Neural progenitor cell (in vitro differentiated cells): ENCODE results near the gene SPRY1. TPM values are rescaled to one million over a fixed set of nuclear protein-coding genes. Genes with fewer than 3 reads are reported as not detected.

Experiments used
- DNase-seq: peaks from one replicate; pipeline ENCODE4 v3.0.0-alpha.2; 2016; ENCODE audit warnings: low spot score
- H2AFZ ChIP-seq: fragments of 200-600 bp; sonication (generic); replicated peaks from 2 replicates; pipeline ENCODE4 v1.6.1; 2016; ENCODE audit warnings: antibody characterized with exemption
- H3F3A ChIP-seq: fragments of 200-600 bp; sonication (generic); 2 replicates; pipeline ENCODE4 v1.6.1; 2016; ENCODE audit warnings: antibody characterized with exemption, low read depth
- H3K27ac ChIP-seq: fragments of 200-600 bp; sonication (generic); 2 replicates; pipeline ENCODE4 v1.5.1; 2016; ENCODE audit warnings: mild to moderate bottlenecking
- H3K27me3 ChIP-seq: fragments of 200-600 bp; sonication (generic); 2 replicates; pipeline ENCODE4 v1.6.1; 2016; ENCODE audit warnings: mild to moderate bottlenecking, moderate library complexity
- H3K36me3 ChIP-seq: fragments of 200-600 bp; sonication (generic); 2 replicates; pipeline ENCODE4 v1.5.1; 2016
- H3K4me1 ChIP-seq: fragments of 200-600 bp; sonication (generic); 2 replicates; pipeline ENCODE4 v1.6.1; 2016; ENCODE audit warnings: mixed run types
- H3K4me2 ChIP-seq: fragments of 200-600 bp; sonication (generic); 2 replicates; pipeline ENCODE4 v1.6.1; 2016
- H3K4me3 ChIP-seq: fragments of 200-600 bp; sonication (generic); 2 replicates; pipeline ENCODE4 v1.5.1; 2016
- H3K79me2 ChIP-seq: fragments of 200-600 bp; sonication (generic); 2 replicates; pipeline ENCODE4 v1.6.1; 2016; ENCODE audit warnings: low read depth
- H3K9ac ChIP-seq: fragments of 200-600 bp; sonication (generic); 2 replicates; pipeline ENCODE4 v1.6.1; 2016
- H3K9me3 ChIP-seq: fragments of 200-600 bp; sonication (generic); 2 replicates; pipeline ENCODE4 v1.5.1; 2016; ENCODE audit warnings: low read depth
- H4K20me1 ChIP-seq: fragments of 200-600 bp; sonication (generic); 2 replicates; pipeline ENCODE4 v1.6.1; 2016; ENCODE audit warnings: low read depth
- H3K27ac Mint-ChIP-seq: 3 replicates; pipeline ENCODE4 v1.8.0; 2021; ENCODE audit warnings: mixed read lengths
- H3K27me3 Mint-ChIP-seq: 2 replicates; pipeline ENCODE4 v1.8.0; 2022; ENCODE audit warnings: low read depth, mild to moderate bottlenecking, inconsistent platforms, moderate library complexity, mixed read lengths; ENCODE audit not compliant: insufficient read depth
- H3K36me3 Mint-ChIP-seq: 3 replicates; pipeline ENCODE4 v1.8.0; 2021; ENCODE audit warnings: mixed read lengths
- H3K4me1 Mint-ChIP-seq: 3 replicates; pipeline ENCODE4 v1.8.0; 2021; ENCODE audit warnings: mixed read lengths
- H3K4me3 Mint-ChIP-seq: 3 replicates; pipeline ENCODE4 v1.8.0; 2021; ENCODE audit warnings: mild to moderate bottlenecking, moderate library complexity, mixed read lengths
- H3K9me3 Mint-ChIP-seq: 3 replicates; pipeline ENCODE4 v1.8.0; 2020; ENCODE audit warnings: mixed read lengths
- EZH2 ChIP-seq: fragments of 200-600 bp; sonication (generic); IDR thresholded peaks from 2 replicates; pipeline ENCODE4 v1.6.1; 2017; ENCODE audit warnings: antibody characterized with exemption, mild to moderate bottlenecking, moderate library complexity
- EZH2phosphoT487 ChIP-seq: fragments of 200-600 bp; sonication (generic); IDR thresholded peaks from 2 replicates; pipeline ENCODE4 v1.6.1; 2017; ENCODE audit warnings: antibody characterized with exemption
- total RNA-seq: library from RNA; depleted of rRNA; stranded (reverse); fragments of >200 nt; gene quantifications from 2 replicates; pipeline ENCODE4 v1.2.3, GENCODE V29; 2015; ENCODE audit warnings: low replicate concordance
- TF ChIP-seq, protein P1 (sequence below): fragments of 200-600 bp; sonication (generic); IDR thresholded peaks from 2 replicates; pipeline ENCODE4 v1.5.1; 2017; ENCODE audit warnings: antibody characterized with exemption, mild to moderate bottlenecking

SPRY1 gene
- total RNA-seq, 1 donor from 2014 or later: 35.9 TPM

DNA sequence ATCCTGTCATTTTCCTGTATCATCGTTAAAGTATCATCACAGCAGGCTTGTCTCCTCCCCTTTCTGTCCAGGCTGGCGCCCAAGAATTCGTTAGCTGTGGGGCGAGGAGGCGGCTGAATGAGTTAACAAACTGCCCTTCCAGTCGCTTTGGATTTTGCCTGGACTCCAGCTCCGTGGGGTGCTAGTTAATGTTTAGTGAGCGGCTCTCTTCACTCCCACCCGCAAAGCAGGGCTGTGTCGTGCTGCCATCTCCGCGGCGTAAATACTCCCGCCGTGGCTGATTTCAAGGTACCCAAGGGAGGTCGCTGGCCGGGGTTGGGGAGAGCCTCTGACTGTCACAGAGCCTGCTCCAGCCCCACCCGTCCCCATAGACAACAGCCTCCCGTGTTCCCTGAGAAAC is 44.9 kb upstream of the SPRY1 start:
- Mint-ChIP-seq H3K9me3 (peaks cover 13% of the 10 kb centered on the region), H3K4me3 (no peak overlapping the region), H3K27ac (no peak overlapping the region), H3K36me3 (no peaks in the 10 kb centered on the region), H3K27me3 (peaks cover 2% of the 10 kb centered on the region), H3K4me1 (peaks cover 25% of the 10 kb centered on the region)
- Histone ChIP-seq H3K9me3 (no peaks in the 10 kb centered on the region), H3K27me3 (no peaks in the 10 kb centered on the region), H3K9ac (no peak overlapping the region), H3F3A (no peaks in the 10 kb centered on the region), H3K4me1 (peaks cover 24% of the 10 kb centered on the region), H3K27ac (no peak overlapping the region), H3K36me3 (no peaks in the 10 kb centered on the region), H4K20me1 (no peaks in the 10 kb centered on the region), H3K4me2 (no peak overlapping the region), H2AFZ (no peak overlapping the region), H3K4me3 (no peak overlapping the region), H3K79me2 (no peaks in the 10 kb centered on the region)
- DNase-seq: no peak
- TF ChIP-seq, protein P1, sequence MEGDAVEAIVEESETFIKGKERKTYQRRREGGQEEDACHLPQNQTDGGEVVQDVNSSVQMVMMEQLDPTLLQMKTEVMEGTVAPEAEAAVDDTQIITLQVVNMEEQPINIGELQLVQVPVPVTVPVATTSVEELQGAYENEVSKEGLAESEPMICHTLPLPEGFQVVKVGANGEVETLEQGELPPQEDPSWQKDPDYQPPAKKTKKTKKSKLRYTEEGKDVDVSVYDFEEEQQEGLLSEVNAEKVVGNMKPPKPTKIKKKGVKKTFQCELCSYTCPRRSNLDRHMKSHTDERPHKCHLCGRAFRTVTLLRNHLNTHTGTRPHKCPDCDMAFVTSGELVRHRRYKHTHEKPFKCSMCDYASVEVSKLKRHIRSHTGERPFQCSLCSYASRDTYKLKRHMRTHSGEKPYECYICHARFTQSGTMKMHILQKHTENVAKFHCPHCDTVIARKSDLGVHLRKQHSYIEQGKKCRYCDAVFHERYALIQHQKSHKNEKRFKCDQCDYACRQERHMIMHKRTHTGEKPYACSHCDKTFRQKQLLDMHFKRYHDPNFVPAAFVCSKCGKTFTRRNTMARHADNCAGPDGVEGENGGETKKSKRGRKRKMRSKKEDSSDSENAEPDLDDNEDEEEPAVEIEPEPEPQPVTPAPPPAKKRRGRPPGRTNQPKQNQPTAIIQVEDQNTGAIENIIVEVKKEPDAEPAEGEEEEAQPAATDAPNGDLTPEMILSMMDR: no peak
- no peak for TF ChIP-seq EZH2
- no peak for TF ChIP-seq EZH2phosphoT487

DNA sequence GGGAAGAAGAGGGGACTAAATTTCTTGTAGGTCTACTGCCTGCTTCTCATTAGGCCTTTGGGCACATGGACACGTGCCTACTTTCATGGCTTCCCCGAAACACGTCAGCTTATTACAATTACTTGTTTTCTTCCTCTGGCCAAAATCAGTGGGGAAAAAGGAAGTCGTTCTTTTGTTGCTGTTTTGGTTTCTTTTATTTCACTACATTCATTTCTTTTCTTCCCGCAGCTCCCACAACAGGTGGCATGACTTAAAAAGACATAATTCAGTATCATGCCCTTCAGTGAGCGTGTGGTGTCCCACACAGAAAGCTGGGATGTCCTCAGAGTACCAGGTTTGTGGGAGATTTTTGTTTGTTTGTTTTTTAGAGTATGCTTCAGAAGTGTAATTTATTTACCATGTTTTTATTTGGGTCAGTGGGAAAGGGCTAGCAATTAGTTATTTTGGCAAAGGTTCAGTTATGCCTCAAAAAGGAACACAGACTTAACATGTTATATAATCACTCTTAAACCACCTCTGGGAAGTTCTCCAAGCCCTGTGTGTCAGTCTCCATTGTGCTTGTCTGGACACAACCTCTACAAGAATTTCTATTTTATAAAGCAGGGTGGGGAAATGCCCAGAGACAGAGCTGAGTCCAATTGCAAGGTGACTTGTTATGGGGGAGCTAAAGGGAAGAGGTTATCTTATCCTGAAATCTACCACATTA is 44.2 kb upstream of the SPRY1 start:
- peaks cover 18% of the 10 kb centered on the region for H3K4me1 ChIP-seq
- H3K4me2 ChIP-seq: no peak overlapping the region
- H3K4me3 Mint-ChIP-seq: no peak overlapping the region
- DNase-seq: no peak
- no peaks in the 10 kb centered on the region for H3F3A ChIP-seq
- peaks cover 13% of the 10 kb centered on the region for H3K9me3 Mint-ChIP-seq
- H3K4me1 Mint-ChIP-seq: peaks cover 20% of the 10 kb centered on the region
- no peaks in the 10 kb centered on the region for H3K79me2 ChIP-seq
- no peak overlapping the region for H3K27ac ChIP-seq
- H3K27ac Mint-ChIP-seq: no peak overlapping the region
- no peak overlapping the region for H2AFZ ChIP-seq
- no peaks in the 10 kb centered on the region for H3K36me3 Mint-ChIP-seq
- H3K27me3 Mint-ChIP-seq: peaks cover 2% of the 10 kb centered on the region
- no peaks in the 10 kb centered on the region for H3K9me3 ChIP-seq
- H3K4me3 ChIP-seq: no peak overlapping the region
- no peaks in the 10 kb centered on the region for H3K27me3 ChIP-seq
- no peaks in the 10 kb centered on the region for H3K36me3 ChIP-seq
- no peaks in the 10 kb centered on the region for H4K20me1 ChIP-seq
- TF ChIP-seq EZH2 (no peak), EZH2phosphoT487 (no peak)
- TF ChIP-seq, protein P1: no peak
- H3K9ac ChIP-seq: no peak overlapping the region

DNA sequence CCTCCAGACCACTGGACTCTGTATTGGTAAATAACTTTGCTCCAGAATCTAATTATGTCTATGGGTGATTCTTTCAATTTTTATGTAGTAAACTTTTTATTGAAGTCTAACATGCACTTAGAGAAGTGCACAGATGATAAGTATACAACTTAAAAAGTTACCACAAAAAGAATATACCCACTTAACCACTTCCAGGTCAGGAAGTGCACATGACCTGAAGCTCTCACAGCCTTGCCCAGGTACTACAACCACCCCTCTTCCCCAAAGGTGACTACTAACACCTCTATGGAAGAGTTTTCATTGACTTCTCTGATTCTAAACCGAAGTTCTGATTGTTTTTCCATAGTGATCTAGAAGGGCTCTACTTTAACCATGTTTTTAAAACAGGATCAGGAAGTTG is 43.6 kb upstream of the SPRY1 start:
- no peaks in the 10 kb centered on the region for H3F3A ChIP-seq
- H3K4me3 ChIP-seq: no peak overlapping the region
- H3K79me2 ChIP-seq: no peaks in the 10 kb centered on the region
- no peak overlapping the region for H3K27ac Mint-ChIP-seq
- no peak overlapping the region for H2AFZ ChIP-seq
- peaks cover 20% of the 10 kb centered on the region for H3K4me1 Mint-ChIP-seq
- H3K36me3 Mint-ChIP-seq: no peaks in the 10 kb centered on the region
- no peak overlapping the region for H3K4me2 ChIP-seq
- no peak for DNase-seq
- H3K9me3 ChIP-seq: no peaks in the 10 kb centered on the region
- no peak overlapping the region for H3K27ac ChIP-seq
- H3K27me3 ChIP-seq: no peaks in the 10 kb centered on the region
- peaks cover 2% of the 10 kb centered on the region for H3K27me3 Mint-ChIP-seq
- peaks cover 18% of the 10 kb centered on the region for H3K4me1 ChIP-seq
- no peaks in the 10 kb centered on the region for H3K36me3 ChIP-seq
- H3K4me3 Mint-ChIP-seq: no peak overlapping the region
- no peaks in the 10 kb centered on the region for H4K20me1 ChIP-seq
- H3K9me3 Mint-ChIP-seq: peaks cover 13% of the 10 kb centered on the region
- H3K9ac ChIP-seq: no peak overlapping the region
- TF ChIP-seq EZH2: no peak
- TF ChIP-seq, protein P1: no peak
- no peak for TF ChIP-seq EZH2phosphoT487
